GM21576 (cell line): Measurements from ENCODE around the gene CACNA1A.
"Not testable (repeated sequence)": the region's sequence is repeated elsewhere in the genome, so short reads cannot be mapped to it uniquely, and the experiment has no call there.

Experiments
- ATAC-seq: cut with Tn5 transposase; IDR thresholded peaks from one replicate; pipeline ENCODE4 v1.9.1; 2021; ENCODE audit warnings: mild to moderate bottlenecking, moderate library complexity; ENCODE audit not compliant: unreplicated experiment

Gene CACNA1A

GRCh38 chr19:13169769-13170168 lies 336.5 kb downstream of the CACNA1A start:
- ATAC-seq = no peak

DNA sequence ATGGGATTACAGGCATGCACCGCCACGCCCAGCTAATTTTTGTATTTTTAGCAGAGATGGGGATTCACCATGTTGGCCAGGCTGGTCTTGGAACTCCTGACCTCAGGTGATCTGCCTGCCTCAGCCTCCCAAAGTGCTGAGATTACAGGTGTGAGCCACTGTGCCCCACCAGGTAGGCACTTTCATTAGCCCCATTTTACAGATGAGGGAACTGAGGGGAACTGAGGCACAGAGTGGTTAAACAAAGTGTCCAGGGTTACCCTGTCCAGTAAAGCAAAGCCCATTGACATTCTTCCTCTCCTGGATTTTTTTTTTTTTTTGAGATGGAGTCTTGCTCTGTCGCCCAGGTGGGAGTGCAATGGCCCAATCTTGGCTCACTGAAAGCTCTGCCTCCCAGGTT lies 340.1 kb downstream of the CACNA1A start:
- ATAC-seq = not testable (repeated sequence)

- no peak for ATAC-seq
These were observed 340.9 kb downstream of the CACNA1A start for GRCh38 chr19:13165162-13165997.

GRCh38 chr19:13164343-13165161 lies 341.7 kb downstream of the CACNA1A start:
- ATAC-seq = no peak

- no peak for ATAC-seq
These were observed 342.5 kb downstream of the CACNA1A start for GRCh38 chr19:13163609-13164342.

GRCh38 chr19:13162724-13163608 lies 343.3 kb downstream of the CACNA1A start:
- peak; percentile 37 for ATAC-seq

DNA sequence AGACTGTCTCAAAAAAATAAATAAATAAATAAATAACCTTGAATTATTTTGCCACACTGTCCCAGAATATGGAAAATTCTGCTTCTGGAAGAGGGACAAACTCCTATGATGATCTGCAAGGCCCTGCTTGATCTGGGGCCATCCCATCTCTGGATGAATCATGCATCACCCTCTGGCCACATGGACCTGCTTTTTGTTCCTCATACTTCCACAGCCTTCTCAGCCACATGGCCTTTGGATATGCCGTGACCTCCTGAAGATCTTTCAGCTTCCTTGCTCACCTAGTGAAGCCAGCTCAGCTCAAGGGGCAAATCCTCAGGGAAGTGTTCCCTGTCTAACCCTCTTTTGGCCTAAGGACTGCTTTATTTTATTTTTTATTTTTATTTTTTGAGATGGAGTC lies 345.7 kb downstream of the CACNA1A start:
- ATAC-seq = no peak

- ATAC-seq = no peak
These were observed 346.6 kb downstream of the CACNA1A start for GRCh38 chr19:13159713-13160112.
